Pancreas (tissue), 10 donors: ENCODE measurements around the gene CES4A. TPM values are rescaled to one million over a fixed set of nuclear protein-coding genes. Genes with fewer than 3 reads are reported as not detected.

ENCODE experiments used
- ATAC-seq, 4 donors: fragments of 200-7000 bp; cut with Tn5 transposase; one replicate each; pipeline versions ENCODE4 v1.8.0 to v1.9.1; 2020; ENCODE audit warnings: mild to moderate bottlenecking in 4 of 4, moderate library complexity in 4 of 4
- DNase-seq, 6 donors: peaks; one replicate each; pipeline ENCODE4 v3.0.0-alpha.2; 2020
- FAIRE-seq: peaks from 2 replicates; lab custom pipeline; 2012; peaks lifted over from hg19 to GRCh38; lab: Jason Lieb, UNC
- H3K27ac ChIP-seq, 4 donors: fragments of 200-600 bp; sonication (generic); 1 replicate in 3 of 4; 2 replicates in 1 of 4; pipeline versions ENCODE4 v1.5.0 to v1.8.0; 2020
- H3K27me3 ChIP-seq, 4 donors: fragments of 200-600 bp; one replicate each; pipeline ENCODE4 v1.8.0; 2021
- H3K36me3 ChIP-seq, 3 donors: fragments of 200-600 bp; sonication (generic) in 1 of 3; one replicate each; pipeline versions ENCODE4 v1.5.0 to v1.8.0; 2020 to 2021
- H3K4me1 ChIP-seq, 3 donors: fragments of 200-600 bp; one replicate each; pipeline ENCODE4 v1.8.0; 2021
- H3K4me3 ChIP-seq, 4 donors: fragments of 200-600 bp; sonication (generic) in 2 of 4; one replicate each; pipeline versions ENCODE4 v1.5.0 to v1.8.0; 2020 to 2021
- H3K9me3 ChIP-seq, 4 donors: fragments of 200-600 bp; one replicate each; pipeline ENCODE4 v1.8.0; 2021
- CTCF ChIP-seq, 4 donors: fragments of 200-600 bp; sonication (generic) in 3 of 4; IDR thresholded peaks; one replicate each; pipeline versions ENCODE4 v1.5.0 to v1.8.0; 2021; ENCODE audit warnings: antibody characterized with exemption in 4 of 4
- WGBS, 2 donors: extraction: QIAGEN DNeasy Blood & Tissue Kit; methylation state at CpG; one replicate each; pipeline ENCODE4 v1.1.7; 2013; 5-methylcytosine and 5-hydroxymethylcytosine counted together
- intact Hi-C, 3 donors: fragments of 100-400 bp; cut with DNase I; formaldehyde crosslinking; loops; one replicate each; pipeline versions ENCODE4 v1.11.1 to v1.14.2; 2022
- polyA plus RNA-seq, 2 donors: library from polyadenylated mRNA; stranded (reverse); fragments of 200-250 nt; gene quantifications; one replicate each; pipeline ENCODE4 v1.2.3, GENCODE V29; 2013
- total RNA-seq, 6 donors: library from RNA; stranded (reverse); fragmentation: NEBNext Ultra II Directional in 4 of 6; extraction: Animal tissue kit (Norgen Biotek cat#: 25700) in 4 of 6; gene quantifications; one replicate each; pipeline versions ENCODE4 v1.2.1 to v1.2.4, GENCODE V29; 2021 to 2023
- donor health status: healthy with polysubstance abuse.
- donor health status: DM: no; HTN: no; CAD: no; lungs with moderate emphysema.
- donor health status: DM: no; HTN: no; CAD: no.
- donor health status: control.
- donor health status: control.
- donor health status: Bipolar disorder and iron deficiency.
- donor health status: DM: yes; HTN: yes; CAD: no.
- donor health status: DM: no; HTN: no; CAD: no.
- donor health status: DM: no; HTN: no; CAD: no.
- donor health status: DM: yes; HTN: yes; CAD: no.

The CES4A gene
- total and polyA plus RNA-seq, 8 donors: 3.2 to 59.5 (median 5.7) TPM

- Histone ChIP-seq H3K27me3 (no peaks in the 10 kb centered on the region), H3K4me3 (no peak overlapping the region), H3K27ac (no peak overlapping the region), H3K9me3 (no peaks in the 10 kb centered on the region), H3K4me1 (no peaks in the 10 kb centered on the region), H3K36me3 (peaks cover 0 to 5% (median 0%) of the 10 kb centered on the region in 3 donors)
- intact Hi-C loops: no loop called here
- DNase-seq (no peak), FAIRE-seq (no peak), ATAC-seq (no peak)
- WGBS, 2 donors: 96 to 97% methylated on average over 1 of the region's 1 CpG
- no peak for TF ChIP-seq CTCF (IDR thresholded peaks at IDR 0.05)
Measured at GRCh38 chr16:67043420-67043819, 55.0 kb downstream of the CES4A start.

DNA sequence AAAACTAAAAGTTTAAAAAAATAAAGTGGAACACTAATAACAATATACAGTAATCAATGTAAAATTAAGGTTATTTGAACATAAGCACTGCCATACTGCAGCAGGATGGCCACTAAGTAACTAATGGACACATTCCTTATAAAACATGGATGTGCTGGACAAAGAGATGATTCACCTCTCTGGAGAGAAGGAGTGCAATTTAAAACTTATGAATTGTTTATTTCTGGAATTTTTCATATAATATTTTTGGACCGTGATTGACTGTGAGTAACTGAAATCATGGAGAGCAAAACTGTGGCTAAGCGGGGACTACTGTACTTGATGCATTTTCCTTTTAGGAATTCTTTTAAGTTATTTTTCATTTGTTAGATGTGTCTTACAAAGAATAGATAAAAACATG lies 62.4 kb downstream of the CES4A start:
- TF ChIP-seq CTCF (IDR thresholded peaks at IDR 0.05): no peak
- intact Hi-C loops: no loop called here
- no peak for DNase-seq
- FAIRE-seq: no peak
- Histone ChIP-seq H3K27me3 (no peaks in the 10 kb centered on the region), H3K27ac (no peak overlapping the region), H3K36me3 (no peaks in the 10 kb centered on the region), H3K4me3 (no peak overlapping the region), H3K4me1 (no peaks in the 10 kb centered on the region), H3K9me3 (no peaks in the 10 kb centered on the region)
- 94 to 96% methylated on average over 2 of the region's 2 CpGs for WGBS, 2 donors
- no peak for ATAC-seq

GRCh38 chr16:67052399-67052798 lies 64.0 kb downstream of the CES4A start:
- Histone ChIP-seq H3K36me3 (no peaks in the 10 kb centered on the region), H3K27me3 (no peaks in the 10 kb centered on the region), H3K4me3 (no peak overlapping the region), H3K4me1 (no peaks in the 10 kb centered on the region), H3K27ac (no peak overlapping the region), H3K9me3 (no peaks in the 10 kb centered on the region)
- FAIRE-seq (no peak), DNase-seq (no peak), ATAC-seq (no peak)
- WGBS, 2 donors: 81 to 87% methylated on average over 1 of the region's 1 CpG
- no peak for TF ChIP-seq CTCF (IDR thresholded peaks at IDR 0.05)
- intact Hi-C loops: no loop called here

DNA sequence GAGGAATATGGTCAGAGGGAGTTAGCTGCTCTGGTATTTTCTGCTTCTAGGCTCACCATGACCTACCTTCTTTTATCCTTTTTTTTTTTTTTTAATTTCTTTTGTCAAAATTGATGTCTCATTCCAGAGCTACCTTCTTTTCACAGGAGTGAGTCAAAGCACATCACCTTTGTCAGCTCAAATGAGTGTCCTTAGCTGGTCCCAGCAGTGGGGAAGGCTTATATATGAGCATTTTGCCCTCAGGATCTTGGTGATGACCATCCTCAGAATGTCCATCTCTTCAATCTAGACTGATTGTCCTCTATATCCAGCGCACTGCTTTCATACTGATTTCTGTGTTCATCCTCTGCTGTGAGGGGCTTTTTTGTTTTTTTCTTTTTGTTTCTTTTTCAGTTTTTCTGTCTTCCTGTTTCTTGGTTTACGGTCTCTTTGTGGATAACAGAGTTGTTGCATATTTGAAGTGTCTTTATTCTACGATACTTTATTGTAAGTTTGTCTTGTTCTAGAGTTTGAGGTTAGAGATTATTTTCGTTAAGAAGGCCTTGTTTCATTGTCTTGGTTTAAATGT lies 65.5 kb downstream of the CES4A start:
- 93 to 96% methylated on average over 4 of the region's 4 CpGs for WGBS, 2 donors
- ATAC-seq (no peak), FAIRE-seq (no peak), DNase-seq (no peak)
- intact Hi-C loops: no loop called here
- Histone ChIP-seq H3K4me1 (no peaks in the 10 kb centered on the region), H3K36me3 (no peaks in the 10 kb centered on the region), H3K27me3 (no peaks in the 10 kb centered on the region), H3K9me3 (no peaks in the 10 kb centered on the region), H3K27ac (no peak overlapping the region), H3K4me3 (no peak overlapping the region)
- no peak for TF ChIP-seq CTCF (IDR thresholded peaks at IDR 0.05)

GRCh38 chr16:67054901-67055300 lies 66.5 kb downstream of the CES4A start:
- Histone ChIP-seq H3K27ac (no peak overlapping the region), H3K27me3 (no peaks in the 10 kb centered on the region), H3K4me1 (no peaks in the 10 kb centered on the region), H3K4me3 (no peak overlapping the region), H3K36me3 (no peaks in the 10 kb centered on the region), H3K9me3 (no peaks in the 10 kb centered on the region)
- ATAC-seq: no peak
- no peak for TF ChIP-seq CTCF (IDR thresholded peaks at IDR 0.05)
- no peak for FAIRE-seq
- intact Hi-C loops: no loop called here
- WGBS, 2 donors: 97 to 98% methylated on average over 2 of the region's 2 CpGs
- no peak for DNase-seq
